Measurements from ENCODE around the gene CITED4. TPM values are rescaled to one million over a fixed set of nuclear protein-coding genes. Genes with fewer than 3 reads are reported as not detected.

CITED4 gene
- total and polyA plus RNA-seq, 9 of the 15 experiments (the other 6 are each of a cell fraction or from before 2014, with no cell fraction given) = 0.11 to 1.2 (median 0.17) TPM; not detected in 2

GRCh38 chr1:40887012-40887378, 24.8 kb upstream of the CITED4 start (continued):
- no peak for TF ChIP-seq GATA2 (CRISPR knock-in tag; IDR thresholded peaks at IDR 0.05)
- TF ChIP-seq HCFC1 (IDR thresholded peaks at IDR 0.05; ENCODE audit: low read depth, low read length) = no peak
- no peak for TF ChIP-seq SNAPC5 (CRISPR knock-in tag; IDR thresholded peaks at IDR 0.05)
- no peak for TF ChIP-seq KLF10 (CRISPR knock-in tag; IDR thresholded peaks at IDR 0.05)
- no peak for TF ChIP-seq TCF3 (CRISPR knock-in tag; IDR thresholded peaks at IDR 0.05)
- TF ChIP-seq NR2C2 (CRISPR knock-in tag; IDR thresholded peaks at IDR 0.05) = no peak
- no peak for TF ChIP-seq NR2C2 (tag; IDR thresholded peaks at IDR 0.05)
- no peak for TF ChIP-seq CREB3 (tag; conservative IDR thresholded peaks at IDR 0.05; ENCODE audit: low read depth)
- TF ChIP-seq SIRT6 (IDR thresholded peaks at IDR 0.05; ENCODE audit: low read depth, low read length) = no peak
- no peak for TF ChIP-seq FOXP4 (CRISPR knock-in tag; IDR thresholded peaks at IDR 0.05; ENCODE audit: borderline replicate concordance)
- TF ChIP-seq TFAM (CRISPR knock-in tag; conservative IDR thresholded peaks at IDR 0.05) = no peak
- no peak for TF ChIP-seq GTF2E2 (tag; IDR thresholded peaks at IDR 0.05)

All from K562 (cell line).